GM12878 (cell line): ENCODE data around the gene SINHCAF.

Experiments used
- EZH2 ChIP-seq: IDR thresholded peaks from 2 replicates; pipeline ENCODE4 v1.6.1; 2012; ENCODE audit warnings: low read depth, mild to moderate bottlenecking, control low read depth, inconsistent platforms, low read length, borderline replicate concordance; ENCODE audit not compliant: control insufficient read depth
- FOXM1 ChIP-seq: IDR thresholded peaks from 2 replicates; pipeline ENCODE4 v1.6.1; 2012; ENCODE audit warnings: low read depth, mild to moderate bottlenecking, inconsistent platforms, low read length, moderate library complexity
- JUND ChIP-seq: IDR thresholded peaks from 2 replicates; pipeline ENCODE4 v1.6.1; 2012; ENCODE audit warnings: low read depth, mild to moderate bottlenecking, low read length, improper control_type of control experiment, moderate library complexity
- RELA ChIP-seq: fragments of 450-650 bp; IDR thresholded peaks from 2 replicates; pipeline ENCODE4 v1.8.0; 2014; ENCODE audit warnings: borderline replicate concordance; ENCODE audit not compliant: partially characterized antibody
- SPI1 ChIP-seq: IDR thresholded peaks from 2 replicates; pipeline ENCODE4 v1.6.1; 2011; ENCODE audit warnings: low read depth, mild to moderate bottlenecking, low read length, moderate library complexity, borderline replicate concordance; ENCODE audit not compliant: insufficient read depth
- TCF7 ChIP-seq: IDR thresholded peaks from 2 replicates; pipeline ENCODE4 v1.6.1; 2014; ENCODE audit warnings: antibody characterized with exemption, borderline replicate concordance
- TF ChIP-seq, protein P1 (sequence below), 3 experiments: IDR thresholded peaks in 2 of 3; conservative IDR thresholded peaks in 1 of 3; 2 replicates each; pipeline ENCODE4 v1.5.1; 2011; ENCODE audit warnings: low read depth in 3 of 3, low read length in 3 of 3, mild to moderate bottlenecking in 3 of 3, control low read depth in 2 of 3, moderate library complexity in 2 of 3, inconsistent platforms in 1 of 3, mixed read lengths in 1 of 3; ENCODE audit not compliant: control insufficient read depth in 2 of 3, insufficient read depth in 1 of 3; ENCODE audit errors: extremely low read depth in 1 of 3

DNA sequence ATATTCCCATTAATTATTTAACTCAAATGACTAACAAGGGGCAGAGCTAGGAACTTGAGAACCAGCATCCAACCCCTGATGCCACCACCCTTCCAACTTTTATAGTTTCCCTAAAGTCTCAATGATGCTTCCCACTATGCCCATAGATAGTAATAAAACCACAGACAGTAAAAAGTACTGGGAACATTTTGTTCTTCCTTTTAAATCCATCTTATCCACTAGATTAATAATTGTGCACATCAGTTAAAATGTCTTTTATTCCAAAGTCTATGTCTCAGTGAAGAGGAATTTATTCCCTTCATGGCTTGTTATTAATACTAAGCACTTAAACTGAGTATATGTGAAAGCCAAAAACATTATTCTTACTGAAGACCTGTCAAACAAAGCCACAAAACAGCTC is 45.8 kb downstream of the SINHCAF start:
- no peak for TF ChIP-seq TCF7
- TF ChIP-seq, protein P1, sequence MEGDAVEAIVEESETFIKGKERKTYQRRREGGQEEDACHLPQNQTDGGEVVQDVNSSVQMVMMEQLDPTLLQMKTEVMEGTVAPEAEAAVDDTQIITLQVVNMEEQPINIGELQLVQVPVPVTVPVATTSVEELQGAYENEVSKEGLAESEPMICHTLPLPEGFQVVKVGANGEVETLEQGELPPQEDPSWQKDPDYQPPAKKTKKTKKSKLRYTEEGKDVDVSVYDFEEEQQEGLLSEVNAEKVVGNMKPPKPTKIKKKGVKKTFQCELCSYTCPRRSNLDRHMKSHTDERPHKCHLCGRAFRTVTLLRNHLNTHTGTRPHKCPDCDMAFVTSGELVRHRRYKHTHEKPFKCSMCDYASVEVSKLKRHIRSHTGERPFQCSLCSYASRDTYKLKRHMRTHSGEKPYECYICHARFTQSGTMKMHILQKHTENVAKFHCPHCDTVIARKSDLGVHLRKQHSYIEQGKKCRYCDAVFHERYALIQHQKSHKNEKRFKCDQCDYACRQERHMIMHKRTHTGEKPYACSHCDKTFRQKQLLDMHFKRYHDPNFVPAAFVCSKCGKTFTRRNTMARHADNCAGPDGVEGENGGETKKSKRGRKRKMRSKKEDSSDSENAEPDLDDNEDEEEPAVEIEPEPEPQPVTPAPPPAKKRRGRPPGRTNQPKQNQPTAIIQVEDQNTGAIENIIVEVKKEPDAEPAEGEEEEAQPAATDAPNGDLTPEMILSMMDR (IDR thresholded peaks at IDR 0.05 in 2 of 3, conservative IDR thresholded peaks at IDR 0.05 in 1 of 3; ENCODE audit: control insufficient read depth in 2 of 3, extremely low read depth in 1 of 3, insufficient read depth in 1 of 3, low read depth in 3 of 3, low read length in 3 of 3), result no peak
- TF ChIP-seq EZH2, result no peak
- TF ChIP-seq JUND, result no peak
- TF ChIP-seq SPI1, result no peak
- no peak for TF ChIP-seq RELA
- no peak for TF ChIP-seq FOXM1
